DMS153 treated with DMSO at 0.1 percent for 48 hours (cell line): Measurements from ENCODE around the gene GRIP1.

Source experiments
- DNase-seq: peaks from one replicate; lab custom pipeline; 2025; ENCODE audit not compliant: unreplicated experiment; lab: John Stamatoyannopoulos, UW

GRIP1 gene

DNA sequence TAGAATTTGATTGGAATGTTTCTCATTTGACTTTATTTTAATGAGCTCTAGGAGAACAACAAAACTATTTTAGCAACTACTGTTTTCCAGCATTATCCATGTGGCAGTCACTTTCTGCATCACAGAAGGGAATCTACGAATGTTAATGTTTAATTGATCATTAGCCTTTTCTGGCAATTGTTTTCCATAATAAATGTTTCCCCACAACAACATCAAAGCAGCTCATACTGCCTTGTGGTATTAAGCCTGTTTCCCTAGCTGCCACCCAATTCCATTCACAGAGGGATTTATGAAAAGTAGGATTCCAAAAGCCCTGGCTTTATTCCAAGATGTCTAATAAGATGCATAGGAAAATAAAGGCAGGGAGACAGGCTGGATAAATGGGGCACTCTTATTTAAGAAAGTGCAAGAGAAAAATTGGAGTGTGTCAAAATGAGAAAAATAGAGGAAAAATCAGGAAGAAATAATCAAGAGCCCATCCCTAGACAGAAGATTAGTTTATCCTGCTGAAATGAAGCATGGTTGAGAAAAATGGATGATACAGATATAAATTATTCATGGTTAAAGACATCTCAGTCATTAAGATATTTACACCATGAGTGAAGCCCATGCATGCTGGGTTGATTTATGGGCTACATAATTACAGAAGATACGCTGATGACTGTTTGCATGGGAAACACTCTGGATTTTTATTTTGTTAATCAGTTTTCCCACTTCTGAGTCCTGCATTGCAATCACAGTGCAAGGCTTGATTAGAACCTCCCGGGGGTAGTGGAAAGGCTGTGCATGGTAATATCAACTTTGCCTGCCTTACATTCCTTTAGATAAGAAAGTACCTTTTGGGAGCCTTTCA lies 196.3 kb downstream of the GRIP1 start:
- no peak for DNase-seq

DNA sequence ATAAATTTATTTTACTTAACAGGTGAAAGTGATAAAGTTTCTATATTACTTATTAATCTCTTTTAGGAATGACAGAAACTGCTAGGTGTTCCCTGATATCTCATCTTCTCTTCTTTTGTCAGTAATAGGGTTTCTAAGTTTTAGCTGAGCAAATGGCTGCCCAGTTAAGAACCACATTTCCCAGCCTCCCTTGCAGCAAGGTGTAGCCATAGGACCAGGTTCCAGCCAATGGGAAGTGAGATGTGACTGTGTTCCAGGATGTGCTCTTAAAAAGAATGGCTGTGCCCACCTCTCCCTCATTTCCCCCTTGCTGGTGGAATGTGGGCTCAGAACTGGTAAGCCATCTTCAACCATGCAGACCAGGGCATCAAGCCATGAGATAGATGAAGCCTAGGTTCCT lies 210.9 kb downstream of the GRIP1 start:
- no peak for DNase-seq

DNA sequence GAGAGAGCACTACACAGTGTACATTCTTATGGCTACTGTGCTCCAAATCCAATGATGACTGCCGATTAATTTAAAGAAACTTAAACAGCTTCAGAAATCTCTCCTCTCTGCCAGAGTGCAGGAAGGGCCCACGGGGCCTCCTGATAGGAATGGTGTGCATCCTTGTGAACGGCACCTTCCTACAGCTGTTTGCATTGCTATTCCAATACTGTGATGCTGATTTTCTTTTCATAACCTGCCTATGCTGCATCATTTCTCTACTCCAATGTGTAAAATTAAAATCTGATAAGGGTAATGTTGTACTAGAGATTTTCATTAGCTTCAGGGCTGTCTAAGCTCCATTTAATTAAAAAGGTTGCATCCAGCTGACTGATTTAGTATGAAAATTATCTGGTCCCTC lies 217.5 kb downstream of the GRIP1 start:
- DNase-seq: no peak

DNA sequence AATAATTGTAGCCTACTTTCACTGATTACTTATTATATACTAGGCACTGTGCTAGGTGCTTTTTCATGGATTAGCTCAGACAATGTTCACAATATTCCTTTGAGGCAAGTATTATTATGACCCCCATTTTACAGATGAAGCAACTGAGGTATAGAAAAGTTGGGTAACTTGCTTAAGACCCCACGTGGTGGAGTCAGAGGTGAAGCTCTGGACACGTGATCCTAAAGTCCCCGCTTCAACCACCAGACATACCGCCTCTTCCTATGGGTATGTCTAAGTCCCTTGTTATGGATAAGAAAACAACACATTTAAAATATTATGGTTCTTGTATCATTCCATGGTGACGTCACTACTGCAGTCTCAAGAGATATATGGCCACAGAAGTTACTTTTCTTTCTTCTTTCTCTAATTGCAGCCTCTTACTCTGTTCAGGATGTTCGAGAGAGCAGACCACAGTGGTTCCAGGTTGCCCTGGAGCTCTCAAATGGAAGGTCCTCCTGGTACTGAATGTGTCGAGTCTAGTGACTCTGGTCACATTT lies 218.9 kb downstream of the GRIP1 start:
- DNase-seq: no peak

DNA sequence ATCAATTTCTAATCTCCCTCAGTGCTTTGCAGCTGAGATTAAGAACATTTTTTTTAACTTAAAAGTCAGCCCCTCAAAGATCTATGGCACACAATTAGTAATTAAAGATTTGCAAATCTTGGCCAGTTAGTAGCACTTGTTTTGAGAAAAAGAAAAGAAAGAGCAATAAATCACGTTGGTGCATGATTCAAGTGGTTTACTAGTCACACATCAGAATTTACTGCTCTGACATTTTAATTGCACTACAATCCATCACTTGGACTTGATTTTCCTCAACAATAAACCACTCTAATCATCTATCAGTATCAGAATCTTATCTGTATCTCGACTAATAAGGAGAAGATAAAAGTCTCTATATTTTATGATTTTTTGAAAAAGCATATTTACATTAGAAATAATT lies 222.3 kb downstream of the GRIP1 start:
- DNase-seq: no peak

DNA sequence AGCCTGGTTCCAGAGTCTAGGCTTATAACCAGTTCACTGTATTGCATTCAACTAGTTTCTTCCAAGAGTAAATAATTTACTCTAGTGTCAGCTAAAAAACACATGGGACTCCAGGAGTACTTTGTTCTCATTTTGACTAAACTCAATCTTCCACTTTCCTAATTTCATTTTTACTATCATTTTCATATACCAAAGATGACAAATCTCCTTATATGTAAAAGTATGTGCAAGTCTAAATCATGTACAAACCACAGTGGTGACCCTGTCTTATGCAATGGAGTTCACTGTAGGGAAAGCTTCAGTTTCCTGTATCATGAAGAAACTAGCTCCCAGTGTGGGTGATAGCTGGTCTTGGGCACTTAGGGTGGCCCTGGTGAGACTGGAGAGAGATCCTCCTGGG lies 225.0 kb downstream of the GRIP1 start:
- DNase-seq: no peak

DNA sequence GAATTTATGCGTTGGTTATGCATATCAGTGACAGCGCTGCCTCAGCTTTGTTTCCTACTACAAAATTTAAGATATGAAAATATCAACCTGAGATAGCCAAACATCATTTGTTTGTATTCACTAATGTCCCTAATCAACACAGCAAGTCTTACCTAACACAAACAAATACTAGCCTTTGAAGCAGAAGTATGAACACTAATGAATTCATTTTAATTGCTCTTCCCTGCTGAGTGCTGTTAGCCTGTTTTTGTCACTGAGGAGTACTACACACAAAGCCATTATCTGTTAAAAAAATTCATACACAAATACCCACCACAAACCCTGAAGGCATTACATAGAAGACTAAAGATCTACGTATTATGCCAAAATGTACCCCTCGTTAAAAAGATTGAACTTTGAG lies 225.8 kb downstream of the GRIP1 start:
- DNase-seq: no peak

DNA sequence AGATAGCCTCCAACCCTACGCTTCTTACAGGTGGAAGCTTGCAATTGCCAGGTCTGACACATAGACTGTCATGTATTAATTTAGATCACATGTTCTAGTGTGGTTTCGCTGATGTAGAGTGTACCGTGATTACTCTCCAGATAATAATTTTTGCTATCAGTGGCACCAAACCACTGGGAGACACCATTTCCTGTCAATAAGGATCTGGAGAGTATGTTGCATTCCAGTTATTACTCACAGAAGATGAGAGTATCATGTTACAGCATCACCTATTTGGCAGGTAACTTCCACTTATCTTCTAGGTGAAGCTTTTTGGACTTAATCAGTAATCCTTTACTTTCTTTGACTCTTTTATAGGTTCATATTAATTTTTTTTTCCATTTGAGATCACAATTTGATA lies 229.3 kb downstream of the GRIP1 start:
- DNase-seq: peak; percentile 18

DNA sequence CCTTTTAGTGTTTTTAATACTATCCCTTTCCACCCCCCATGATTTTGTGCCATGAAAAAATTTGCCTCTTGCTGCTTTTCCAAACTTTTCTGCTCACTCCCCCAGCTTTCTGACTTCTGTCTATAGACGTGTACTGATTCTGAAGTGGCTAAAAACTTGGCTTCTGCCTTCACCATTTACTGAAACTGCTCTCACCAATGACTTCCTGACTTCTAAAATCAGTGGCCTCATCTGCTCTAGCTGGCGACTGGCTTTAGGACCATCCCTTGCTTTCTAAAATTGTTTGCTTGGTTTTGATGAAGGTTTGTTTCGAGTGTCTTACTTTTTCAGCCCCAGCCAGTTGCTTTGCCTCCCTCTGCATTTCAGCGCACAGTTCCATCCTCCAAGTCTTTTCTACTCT lies 231.2 kb downstream of the GRIP1 start:
- no peak for DNase-seq

DNA sequence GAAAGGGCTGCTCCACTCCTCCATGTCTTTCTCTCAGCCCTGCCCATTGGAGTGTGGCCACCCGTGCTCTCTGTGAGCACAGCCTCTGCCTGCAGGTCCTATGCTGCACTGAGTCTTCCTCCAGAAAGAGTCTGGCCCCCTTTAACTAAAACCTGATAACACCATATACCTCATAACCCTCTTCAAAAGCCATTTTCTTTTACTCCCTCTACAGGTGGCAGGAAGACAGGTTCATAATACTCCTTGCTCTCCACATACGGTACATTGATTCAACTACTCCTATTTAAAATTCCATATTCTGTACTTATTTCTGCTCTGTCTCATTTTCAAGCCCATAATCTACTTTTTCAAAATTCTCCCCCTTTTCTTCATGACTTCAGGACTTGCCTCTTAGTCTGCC lies 232.6 kb downstream of the GRIP1 start:
- no peak for DNase-seq

DNA sequence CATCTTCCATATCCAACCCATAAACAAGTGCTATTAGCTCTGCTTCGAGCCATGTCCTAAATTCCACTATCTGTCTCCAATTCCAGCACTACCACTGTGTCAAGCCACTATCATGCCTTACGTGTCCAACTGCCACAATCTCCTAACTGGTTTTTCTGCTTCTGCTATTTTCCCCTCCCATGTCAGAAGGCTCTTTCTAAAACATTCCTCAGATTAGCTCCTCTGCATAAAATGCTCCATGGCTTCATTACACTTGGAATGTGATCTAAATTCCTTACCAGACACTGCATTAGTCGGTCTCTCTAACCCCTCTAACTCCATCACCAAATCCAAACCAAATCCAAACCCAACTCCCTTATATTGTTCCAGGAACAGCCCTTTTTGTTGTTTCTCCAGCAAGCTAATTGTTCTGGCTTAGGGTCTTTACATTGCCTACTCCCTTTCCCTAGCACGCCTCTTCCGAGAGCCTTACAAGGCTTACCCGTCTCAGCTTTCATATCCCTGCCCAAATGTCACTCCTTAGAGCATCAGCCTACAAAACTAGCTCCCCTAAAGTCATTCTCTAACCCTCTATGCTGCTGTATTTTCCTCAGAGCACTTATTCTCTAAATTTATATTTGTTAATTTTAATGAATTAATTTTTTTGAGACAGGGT lies 236.8 kb downstream of the GRIP1 start:
- DNase-seq: no peak

DNA sequence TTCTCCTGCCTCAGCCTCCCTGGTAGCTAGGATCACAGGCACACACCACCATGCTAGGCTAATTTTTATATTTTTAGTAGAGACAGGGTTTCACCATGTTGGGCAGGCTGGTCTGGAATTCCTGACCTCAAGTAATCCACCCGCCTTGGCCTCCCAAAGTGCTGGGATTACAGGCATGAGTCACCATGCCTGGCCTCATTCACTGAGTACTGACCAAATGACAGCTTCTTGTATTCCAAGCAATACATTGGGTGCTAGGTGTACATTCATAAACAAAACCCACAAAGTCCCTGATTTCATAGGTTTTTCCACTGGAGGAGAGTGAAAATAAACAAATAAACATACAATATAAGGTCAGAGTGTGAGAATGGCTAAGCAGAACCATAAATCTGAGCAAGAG lies 240.3 kb downstream of the GRIP1 start:
- no peak for DNase-seq

DNA sequence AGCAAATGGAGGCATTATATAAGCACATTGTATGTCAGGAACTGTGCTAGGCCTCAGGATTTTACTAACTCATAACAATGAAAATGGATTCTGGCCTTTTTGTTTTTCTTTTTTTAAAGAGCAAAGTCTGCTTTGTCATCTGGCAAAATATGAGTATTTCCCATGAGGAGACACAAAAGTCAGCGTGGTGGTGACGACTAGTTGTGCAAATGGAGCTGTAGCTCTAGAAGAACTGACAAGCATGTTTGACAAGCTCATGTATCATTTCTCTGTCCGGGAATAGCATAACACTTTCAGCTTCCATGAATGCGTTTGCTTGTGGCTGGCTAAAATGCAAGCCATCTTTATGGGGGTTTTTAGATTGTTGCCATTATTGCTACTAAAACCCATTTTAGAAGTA lies 248.8 kb downstream of the GRIP1 start:
- DNase-seq: no peak

DNA sequence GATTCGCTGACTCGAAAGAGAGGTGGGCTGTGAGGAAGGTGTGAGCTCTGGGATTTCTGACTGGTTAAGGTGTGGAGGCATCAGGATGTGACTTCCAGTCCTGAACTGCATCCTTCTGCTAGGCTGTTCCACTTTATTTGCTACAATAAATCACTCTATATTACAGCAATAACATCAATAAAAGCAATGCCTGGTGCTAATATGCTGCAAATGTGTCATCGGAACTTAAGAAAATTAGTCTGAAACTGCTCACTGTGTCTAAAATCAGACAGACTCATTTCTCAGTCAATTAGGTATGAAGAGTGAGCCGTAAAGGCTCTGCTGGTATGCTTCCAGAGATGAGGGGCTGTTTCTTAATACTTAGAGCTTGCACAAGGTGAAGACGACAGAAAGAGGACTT lies 250.0 kb downstream of the GRIP1 start:
- no peak for DNase-seq

DNA sequence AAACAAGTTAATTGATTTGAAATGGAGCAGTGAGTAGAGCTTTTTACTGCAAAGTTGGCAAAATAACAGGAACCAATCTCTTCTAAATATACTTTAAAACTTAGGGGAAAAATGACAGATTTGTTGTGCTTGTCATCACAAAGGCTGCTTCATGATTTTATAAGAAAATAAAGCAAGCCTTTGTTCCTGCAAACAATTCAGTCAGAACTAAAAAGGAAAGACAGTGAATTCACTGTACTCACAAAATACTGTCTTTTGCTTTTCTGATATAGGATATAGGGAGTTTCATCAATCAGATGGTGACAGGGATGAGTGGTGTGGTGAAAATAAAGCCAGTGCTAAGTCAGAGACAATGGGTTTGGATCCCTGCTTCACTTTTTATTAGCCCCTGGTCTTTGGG lies 250.6 kb downstream of the GRIP1 start:
- DNase-seq: no peak

DNA sequence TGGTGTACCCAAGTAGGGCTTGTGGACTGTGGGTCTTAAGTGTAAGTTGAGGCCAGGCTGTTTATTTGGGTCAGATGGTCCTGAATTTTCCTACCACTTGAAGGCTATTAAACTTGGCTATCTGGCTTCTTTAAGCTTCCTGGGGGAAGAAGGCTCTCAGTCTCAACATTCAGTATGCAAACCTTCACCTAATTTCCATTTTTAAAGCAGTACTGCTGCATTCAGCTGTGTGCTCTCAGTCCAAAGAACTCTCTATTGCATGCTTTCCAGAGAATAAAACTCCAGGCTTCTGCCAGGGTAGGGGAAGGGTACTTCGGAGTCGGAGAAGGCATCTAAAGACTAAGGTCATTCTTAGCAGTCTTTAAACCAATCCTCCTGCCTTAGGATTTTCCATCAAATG lies 252.2 kb downstream of the GRIP1 start:
- no peak for DNase-seq

DNA sequence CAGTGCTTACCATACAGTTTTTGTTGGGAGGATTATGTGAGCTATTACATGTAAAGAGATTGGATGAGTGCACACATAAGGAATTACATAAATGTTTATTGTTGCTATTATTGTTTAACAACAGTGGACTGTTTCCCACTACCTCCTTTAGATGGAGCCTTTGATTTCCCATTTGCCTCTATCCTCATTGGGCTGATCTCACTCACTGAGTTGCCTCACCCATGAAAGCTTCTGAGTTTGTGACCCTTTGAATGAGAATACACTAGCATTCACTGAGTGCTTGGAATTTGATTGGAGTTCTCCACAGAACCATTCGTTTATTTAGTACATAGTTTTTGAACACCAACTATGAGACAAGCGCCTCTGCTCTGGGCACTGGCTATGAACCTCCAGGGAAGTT lies 255.6 kb downstream of the GRIP1 start:
- DNase-seq: no peak

DNA sequence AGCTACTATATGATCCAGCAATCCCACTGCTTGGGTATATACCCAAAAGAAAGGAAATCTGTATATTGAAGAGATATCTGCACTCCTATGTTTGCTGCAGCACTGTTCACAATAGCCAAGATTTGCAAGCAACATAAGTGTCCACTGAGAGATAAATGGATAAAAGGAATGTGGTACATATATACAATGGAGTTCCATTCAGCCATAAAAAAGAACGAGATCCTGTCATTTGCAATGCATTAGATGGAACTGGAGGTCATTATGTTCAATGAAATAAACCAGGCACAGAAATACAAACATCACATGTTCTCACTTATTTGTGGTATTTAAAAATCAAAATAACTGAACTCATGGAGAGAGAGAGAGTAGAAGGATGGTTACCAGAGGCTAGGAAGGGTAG lies 260.0 kb downstream of the GRIP1 start:
- DNase-seq: no peak

DNA sequence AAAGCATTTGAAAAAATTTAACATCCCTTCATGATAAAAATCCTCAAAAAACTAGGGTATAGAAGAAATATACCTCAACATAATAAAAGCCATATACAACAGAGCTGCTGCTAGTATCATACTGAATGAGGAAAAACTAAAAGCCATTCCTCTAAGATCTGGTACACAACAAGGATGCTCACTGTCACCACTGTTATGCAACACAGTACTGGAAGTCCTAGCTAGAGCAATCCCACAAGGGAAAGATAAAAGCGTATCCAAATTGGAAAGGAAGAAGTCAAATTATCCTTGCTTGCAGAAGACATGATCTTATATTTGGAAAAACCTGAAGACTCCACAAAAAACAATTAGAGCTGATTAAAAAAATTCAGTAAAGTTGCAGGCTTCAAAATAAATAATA lies 261.7 kb downstream of the GRIP1 start:
- DNase-seq: no peak

DNA sequence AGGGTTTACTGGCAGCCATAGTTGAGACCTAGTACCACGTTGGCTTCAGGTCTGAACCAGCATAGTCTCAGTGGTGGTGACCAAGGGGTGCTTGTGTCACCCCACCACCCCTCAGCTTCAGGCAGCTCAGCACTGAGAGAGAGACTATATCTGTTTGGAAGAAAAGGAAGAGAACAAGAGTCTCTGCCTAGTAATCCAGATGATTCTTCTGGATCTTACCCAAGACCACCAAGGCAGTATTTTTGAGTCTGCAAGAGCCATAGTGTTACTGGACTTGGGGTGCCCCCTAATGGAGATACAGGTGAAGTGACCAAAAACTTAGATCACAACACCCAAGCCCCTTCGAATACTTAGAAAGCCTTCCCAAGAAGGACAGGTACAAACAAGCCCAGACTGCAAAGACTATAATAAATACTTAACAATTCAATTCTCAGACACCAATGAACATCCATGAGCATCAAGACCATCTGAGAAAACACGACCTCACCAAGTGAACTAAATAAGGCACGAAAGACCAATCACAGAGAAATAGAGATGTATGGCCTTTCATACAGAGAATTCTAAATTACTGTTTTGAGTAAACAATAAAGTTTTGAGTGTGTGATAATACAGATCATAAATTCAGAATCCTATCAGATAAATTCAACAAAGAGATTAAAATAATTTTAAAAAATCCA lies 269.5 kb downstream of the GRIP1 start:
- no peak for DNase-seq

DNA sequence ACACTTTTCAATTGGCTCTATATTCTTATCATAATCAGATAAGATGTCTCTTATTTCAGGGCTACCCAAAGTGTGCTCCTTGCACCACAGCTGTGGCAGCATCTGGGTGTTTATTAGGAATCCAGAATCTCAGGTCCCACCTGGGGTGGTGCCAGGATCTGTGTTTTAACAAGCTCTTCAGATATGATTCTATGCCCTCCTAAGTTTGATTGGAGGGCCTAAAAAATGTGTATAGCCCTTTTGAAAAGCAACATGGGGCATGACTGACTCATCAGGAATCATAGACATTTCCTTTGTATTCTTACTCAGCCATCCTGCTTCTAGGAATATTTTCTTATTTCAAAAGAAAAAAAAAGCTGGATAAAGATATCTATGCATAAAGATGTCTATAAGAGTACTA lies 273.5 kb downstream of the GRIP1 start:
- DNase-seq: no peak

DNA sequence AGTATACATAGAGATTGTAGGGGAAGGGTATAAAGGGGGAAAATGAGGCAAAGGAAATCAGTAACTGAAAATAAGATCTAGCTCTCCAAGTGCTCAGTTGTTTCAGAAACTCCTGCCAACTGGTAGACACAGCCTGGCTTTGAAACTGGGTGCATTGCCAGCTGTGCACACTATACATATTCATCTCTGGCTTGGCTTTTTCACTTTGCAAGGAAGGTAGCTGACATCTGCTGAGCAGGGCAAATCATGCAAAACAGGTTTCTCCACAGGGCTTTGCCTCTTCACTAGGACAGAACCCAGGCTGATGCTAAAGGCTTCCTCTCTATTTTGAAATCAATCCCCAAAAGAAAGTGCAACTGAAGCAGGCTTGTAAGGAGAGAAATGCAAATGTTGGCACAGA lies 275.1 kb downstream of the GRIP1 start:
- no peak for DNase-seq
